Measurements from ENCODE around the gene RGS3.

Gene RGS3

DNA sequence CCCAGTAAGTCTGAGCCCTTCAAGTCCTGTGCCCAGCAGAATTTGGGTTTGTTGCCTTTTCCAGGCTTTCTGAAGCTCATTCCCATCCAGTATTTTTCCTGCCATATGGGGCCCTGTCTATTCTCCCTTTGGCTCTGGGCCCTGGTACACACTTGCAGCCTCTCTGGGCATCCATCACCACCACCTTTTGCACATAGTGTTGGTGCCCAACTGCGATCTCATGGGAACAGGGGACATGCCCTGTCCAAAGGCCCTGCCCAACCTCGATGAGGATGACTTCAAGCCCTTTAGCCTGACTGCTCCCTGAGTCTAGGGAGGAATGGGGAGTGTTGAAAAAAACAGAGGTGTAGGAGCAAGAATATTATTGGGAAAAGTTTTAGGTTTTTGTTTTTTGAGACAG lies 11.5 kb downstream of the RGS3 start:
- FAIRE-seq (no peak), DNase-seq (ENCODE audit: insufficient read length, low spot score) (no peak)
- TF ChIP-seq, protein P1, sequence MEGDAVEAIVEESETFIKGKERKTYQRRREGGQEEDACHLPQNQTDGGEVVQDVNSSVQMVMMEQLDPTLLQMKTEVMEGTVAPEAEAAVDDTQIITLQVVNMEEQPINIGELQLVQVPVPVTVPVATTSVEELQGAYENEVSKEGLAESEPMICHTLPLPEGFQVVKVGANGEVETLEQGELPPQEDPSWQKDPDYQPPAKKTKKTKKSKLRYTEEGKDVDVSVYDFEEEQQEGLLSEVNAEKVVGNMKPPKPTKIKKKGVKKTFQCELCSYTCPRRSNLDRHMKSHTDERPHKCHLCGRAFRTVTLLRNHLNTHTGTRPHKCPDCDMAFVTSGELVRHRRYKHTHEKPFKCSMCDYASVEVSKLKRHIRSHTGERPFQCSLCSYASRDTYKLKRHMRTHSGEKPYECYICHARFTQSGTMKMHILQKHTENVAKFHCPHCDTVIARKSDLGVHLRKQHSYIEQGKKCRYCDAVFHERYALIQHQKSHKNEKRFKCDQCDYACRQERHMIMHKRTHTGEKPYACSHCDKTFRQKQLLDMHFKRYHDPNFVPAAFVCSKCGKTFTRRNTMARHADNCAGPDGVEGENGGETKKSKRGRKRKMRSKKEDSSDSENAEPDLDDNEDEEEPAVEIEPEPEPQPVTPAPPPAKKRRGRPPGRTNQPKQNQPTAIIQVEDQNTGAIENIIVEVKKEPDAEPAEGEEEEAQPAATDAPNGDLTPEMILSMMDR (IDR thresholded peaks at IDR 0.05; ENCODE audit: insufficient read depth, missing control alignments): no peak

DNA sequence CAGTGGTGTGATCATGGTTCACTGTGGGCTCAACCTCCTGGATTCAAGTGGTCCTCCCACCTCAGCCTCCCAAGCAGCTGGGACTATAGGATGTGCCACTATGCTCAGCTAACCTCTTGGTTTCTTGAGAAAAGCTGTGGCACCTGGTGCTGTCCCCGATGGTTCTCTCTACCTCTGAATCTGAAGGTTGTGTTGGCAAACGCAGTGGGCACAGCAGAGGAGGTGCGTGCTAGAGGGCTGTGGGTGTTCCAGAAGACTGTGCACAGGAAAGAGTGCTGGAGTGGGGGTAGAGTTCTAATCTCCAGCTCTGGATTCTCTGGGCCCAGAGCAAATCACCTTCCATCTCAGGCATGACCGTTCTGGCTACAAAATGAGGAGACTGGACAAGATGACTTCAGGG lies 12.5 kb downstream of the RGS3 start:
- TF ChIP-seq, protein P1 (IDR thresholded peaks at IDR 0.05; ENCODE audit: insufficient read depth, missing control alignments): no peak
- FAIRE-seq (no peak), DNase-seq (ENCODE audit: insufficient read length, low spot score) (no peak)

- TF ChIP-seq, protein P1 (IDR thresholded peaks at IDR 0.05; ENCODE audit: insufficient read depth, missing control alignments): no peak
- FAIRE-seq: no peak
- DNase-seq (ENCODE audit: insufficient read length, low spot score): no peak
These were observed 13.0 kb downstream of the RGS3 start for GRCh38 chr9:113476511-113476916.

- TF ChIP-seq, protein P1 (IDR thresholded peaks at IDR 0.05; ENCODE audit: insufficient read depth, missing control alignments): no peak
- FAIRE-seq: no peak
- no peak for DNase-seq (ENCODE audit: insufficient read length, low spot score)
These were observed 13.5 kb downstream of the RGS3 start for GRCh38 chr9:113477058-113477457.

DNA sequence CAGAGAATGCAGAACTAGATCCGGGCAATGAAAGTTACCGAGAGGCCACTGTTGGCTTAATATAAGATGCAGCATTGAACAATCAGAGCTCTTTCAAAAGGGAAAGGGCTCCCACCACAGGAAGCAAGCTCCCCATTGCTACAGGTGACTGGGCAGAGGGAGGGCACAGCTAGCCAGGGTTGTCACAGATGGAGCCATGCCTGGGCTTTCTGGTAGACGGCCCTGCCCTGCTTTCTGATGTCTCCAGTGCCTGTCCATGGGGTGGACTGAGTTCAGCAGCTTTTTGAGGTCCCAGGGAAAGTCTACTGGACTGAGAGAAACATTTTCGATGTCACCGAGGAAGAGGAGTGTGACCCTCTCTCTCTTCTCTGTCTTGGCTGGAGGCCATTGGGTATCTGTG lies 14.1 kb downstream of the RGS3 start:
- TF ChIP-seq, protein P1 (IDR thresholded peaks at IDR 0.05; ENCODE audit: insufficient read depth, missing control alignments): no peak
- FAIRE-seq: no peak
- no peak for DNase-seq (ENCODE audit: insufficient read length, low spot score)

DNA sequence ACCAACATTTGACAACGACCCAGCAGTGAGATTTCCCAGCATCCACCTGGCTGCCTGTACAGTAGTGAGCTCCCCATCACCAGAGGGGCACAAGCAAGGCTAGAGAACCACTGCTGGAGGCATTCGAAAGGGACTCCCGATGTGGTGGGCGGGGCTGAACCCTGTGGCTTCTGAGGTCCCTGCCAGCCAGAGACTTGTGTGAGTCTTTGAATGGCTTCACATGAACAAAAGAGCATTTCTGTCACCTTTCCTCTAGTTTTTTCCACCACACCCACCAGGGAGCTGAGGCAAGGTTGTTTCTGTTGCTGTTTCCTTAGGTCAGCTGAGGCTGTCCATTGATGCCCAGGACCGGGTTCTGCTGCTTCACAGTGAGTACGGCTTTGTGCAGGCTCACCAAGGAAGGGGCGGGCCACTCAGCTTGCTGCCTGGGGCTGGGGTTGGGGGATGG lies 15.7 kb downstream of the RGS3 start:
- TF ChIP-seq, protein P1 (IDR thresholded peaks at IDR 0.05; ENCODE audit: insufficient read depth, missing control alignments): no peak
- FAIRE-seq (no peak), DNase-seq (ENCODE audit: insufficient read length, low spot score) (no peak)

GRCh38 chr9:113480612-113481011 lies 17.1 kb downstream of the RGS3 start:
- TF ChIP-seq, protein P1 (IDR thresholded peaks at IDR 0.05; ENCODE audit: insufficient read depth, missing control alignments): no peak
- DNase-seq (ENCODE audit: insufficient read length, low spot score): no peak
- no peak for FAIRE-seq
